Pancreas (tissue), 10 donors: Measurements from ENCODE around the gene SARS1. TPM values are rescaled to one million over a fixed set of nuclear protein-coding genes. Genes with fewer than 3 reads are reported as not detected.
"Not testable (repeated sequence)": the region's sequence is repeated elsewhere in the genome, so short reads cannot be mapped to it uniquely, and the experiment has no call there.

Source experiments
- ATAC-seq, 4 donors: fragments of 200-7000 bp; cut with Tn5 transposase; one replicate each; pipeline versions ENCODE4 v1.8.0 to v1.9.1; 2020; ENCODE audit warnings: mild to moderate bottlenecking in 4 of 4, moderate library complexity in 4 of 4
- DNase-seq, 6 donors: peaks; one replicate each; pipeline ENCODE4 v3.0.0-alpha.2; 2020
- FAIRE-seq: peaks from 2 replicates; lab custom pipeline; 2012; peaks lifted over from hg19 to GRCh38; lab: Jason Lieb, UNC
- H3K27ac ChIP-seq, 4 donors: fragments of 200-600 bp; sonication (generic); 1 replicate in 3 of 4; 2 replicates in 1 of 4; pipeline versions ENCODE4 v1.5.0 to v1.8.0; 2020
- H3K27me3 ChIP-seq, 4 donors: fragments of 200-600 bp; one replicate each; pipeline ENCODE4 v1.8.0; 2021
- H3K36me3 ChIP-seq, 3 donors: fragments of 200-600 bp; sonication (generic) in 1 of 3; one replicate each; pipeline versions ENCODE4 v1.5.0 to v1.8.0; 2020 to 2021
- H3K4me1 ChIP-seq, 3 donors: fragments of 200-600 bp; one replicate each; pipeline ENCODE4 v1.8.0; 2021
- H3K4me3 ChIP-seq, 4 donors: fragments of 200-600 bp; sonication (generic) in 2 of 4; one replicate each; pipeline versions ENCODE4 v1.5.0 to v1.8.0; 2020 to 2021
- H3K9me3 ChIP-seq, 4 donors: fragments of 200-600 bp; one replicate each; pipeline ENCODE4 v1.8.0; 2021
- WGBS, 2 donors: extraction: QIAGEN DNeasy Blood & Tissue Kit; methylation state at CpG; one replicate each; pipeline ENCODE4 v1.1.7; 2013; 5-methylcytosine and 5-hydroxymethylcytosine counted together
- intact Hi-C, 3 donors: fragments of 100-400 bp; cut with DNase I; formaldehyde crosslinking; loops; one replicate each; pipeline versions ENCODE4 v1.11.1 to v1.14.2; 2022
- polyA plus RNA-seq, 2 donors: library from polyadenylated mRNA; stranded (reverse); fragments of 200-250 nt; gene quantifications; one replicate each; pipeline ENCODE4 v1.2.3, GENCODE V29; 2013
- total RNA-seq, 6 donors: library from RNA; stranded (reverse); fragmentation: NEBNext Ultra II Directional in 4 of 6; extraction: Animal tissue kit (Norgen Biotek cat#: 25700) in 4 of 6; gene quantifications; one replicate each; pipeline versions ENCODE4 v1.2.1 to v1.2.4, GENCODE V29; 2021 to 2023
- TF ChIP-seq, protein P1 (sequence below), 4 donors: fragments of 200-600 bp; sonication (generic) in 3 of 4; IDR thresholded peaks; one replicate each; pipeline versions ENCODE4 v1.5.0 to v1.8.0; 2021; ENCODE audit warnings: antibody characterized with exemption in 4 of 4
- donor health status: healthy with polysubstance abuse.
- donor health status: DM: no; HTN: no; CAD: no; lungs with moderate emphysema.
- donor health status: DM: no; HTN: no; CAD: no.
- donor health status: control.
- donor health status: control.
- donor health status: Bipolar disorder and iron deficiency.
- donor health status: DM: yes; HTN: yes; CAD: no.
- donor health status: DM: no; HTN: no; CAD: no.
- donor health status: DM: no; HTN: no; CAD: no.
- donor health status: DM: yes; HTN: yes; CAD: no.

Gene SARS1
- total and polyA plus RNA-seq, 8 donors = 50.5 to 270 (median 115) TPM

GRCh38 chr1:109171646-109172045 is 42.1 kb upstream of the SARS1 start:
- Histone ChIP-seq H3K9me3 (no peaks in the 10 kb centered on the region), H3K27ac (peak overlapping the region in 1 of 4 donors; percentile 17), H3K36me3 (peaks cover 0 to 15% (median 0%) of the 10 kb centered on the region in 3 donors), H3K4me1 (peaks cover 5 to 9% (median 7%) of the 10 kb centered on the region in 3 donors), H3K27me3 (no peaks in the 10 kb centered on the region), H3K4me3 (no peak overlapping the region)
- DNase-seq (no peak), FAIRE-seq (no peak), ATAC-seq (no peak)
- intact Hi-C loops = no loop called here
- TF ChIP-seq, protein P1, sequence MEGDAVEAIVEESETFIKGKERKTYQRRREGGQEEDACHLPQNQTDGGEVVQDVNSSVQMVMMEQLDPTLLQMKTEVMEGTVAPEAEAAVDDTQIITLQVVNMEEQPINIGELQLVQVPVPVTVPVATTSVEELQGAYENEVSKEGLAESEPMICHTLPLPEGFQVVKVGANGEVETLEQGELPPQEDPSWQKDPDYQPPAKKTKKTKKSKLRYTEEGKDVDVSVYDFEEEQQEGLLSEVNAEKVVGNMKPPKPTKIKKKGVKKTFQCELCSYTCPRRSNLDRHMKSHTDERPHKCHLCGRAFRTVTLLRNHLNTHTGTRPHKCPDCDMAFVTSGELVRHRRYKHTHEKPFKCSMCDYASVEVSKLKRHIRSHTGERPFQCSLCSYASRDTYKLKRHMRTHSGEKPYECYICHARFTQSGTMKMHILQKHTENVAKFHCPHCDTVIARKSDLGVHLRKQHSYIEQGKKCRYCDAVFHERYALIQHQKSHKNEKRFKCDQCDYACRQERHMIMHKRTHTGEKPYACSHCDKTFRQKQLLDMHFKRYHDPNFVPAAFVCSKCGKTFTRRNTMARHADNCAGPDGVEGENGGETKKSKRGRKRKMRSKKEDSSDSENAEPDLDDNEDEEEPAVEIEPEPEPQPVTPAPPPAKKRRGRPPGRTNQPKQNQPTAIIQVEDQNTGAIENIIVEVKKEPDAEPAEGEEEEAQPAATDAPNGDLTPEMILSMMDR (IDR thresholded peaks at IDR 0.05) = no peak
- 94 to 96% methylated on average over 10 of the region's 10 CpGs for WGBS, 2 donors

DNA sequence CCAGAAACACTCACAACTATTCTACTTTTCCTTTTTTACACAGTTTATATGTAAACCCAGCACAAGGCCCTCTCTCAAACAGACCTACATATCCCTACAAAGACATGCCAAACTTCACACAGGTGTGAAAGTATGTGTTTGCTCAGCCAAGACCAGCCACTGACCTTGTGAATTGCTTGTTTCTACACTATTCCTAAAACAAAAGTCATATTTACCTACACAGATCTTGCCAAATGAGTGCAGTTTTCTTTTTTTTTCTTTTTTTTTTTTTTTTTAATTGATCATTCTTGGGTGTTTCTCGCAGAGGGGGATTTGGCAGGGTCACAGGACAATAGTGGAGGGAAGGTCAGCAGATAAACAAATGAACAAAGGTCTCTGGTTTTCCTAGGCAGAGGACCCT is 37.4 kb upstream of the SARS1 start:
- peak; percentile 68 to 80 (median 74) for ATAC-seq
- H3K9me3 ChIP-seq, H3K4me3 ChIP-seq, H3K27me3 ChIP-seq, FAIRE-seq, H3K36me3 ChIP-seq, intact Hi-C loops: not testable (repeated sequence)
- H3K27ac ChIP-seq = peak overlapping the region in 3 of 4 donors; percentile 10 to 68 (median 46)
- peaks cover 30 to 41% (median 40%) of the 10 kb centered on the region in 3 donors for H3K4me1 ChIP-seq
- no CpG with 5 or more reads among the region's 1 CpG for WGBS, 2 donors
- DNase-seq = peak in 1 of 6 donors; percentile 52

- H3K27ac ChIP-seq = peak overlapping the region; percentile 50 to 84 (median 66)
- FAIRE-seq, H3K27me3 ChIP-seq, H3K36me3 ChIP-seq, H3K4me3 ChIP-seq, H3K9me3 ChIP-seq, intact Hi-C loops, DNase-seq: not testable (repeated sequence)
- peak; percentile 13 to 35 (median 26) for ATAC-seq
- H3K4me1 ChIP-seq = peaks cover 39 to 66% (median 47%) of the 10 kb centered on the region in 3 donors
- WGBS, 2 donors = 28 to 39% methylated on average over 3 of the region's 3 CpGs
These were observed 33.0 kb upstream of the SARS1 start for GRCh38 chr1:109180715-109181084.

- Histone ChIP-seq H3K36me3 (no peaks in the 10 kb centered on the region), H3K27me3 (no peaks in the 10 kb centered on the region), H3K4me3 (no peak overlapping the region), H3K4me1 (peaks cover 35 to 67% (median 42%) of the 10 kb centered on the region in 3 donors), H3K27ac (peak overlapping the region; percentile 53 to 84 (median 76)), H3K9me3 (no peaks in the 10 kb centered on the region)
- FAIRE-seq = no peak
- TF ChIP-seq, protein P1 (IDR thresholded peaks at IDR 0.05) = no peak
- intact Hi-C loops = no loop called here
- peak in 3 of 6 donors; percentile 57 to 60 (median 59) for DNase-seq
- ATAC-seq = peak; percentile 85 to 90 (median 88)
- 8% methylated on average over 4 of the region's 4 CpGs for WGBS, 2 donors
These were observed 32.5 kb upstream of the SARS1 start for GRCh38 chr1:109181085-109181806.

DNA sequence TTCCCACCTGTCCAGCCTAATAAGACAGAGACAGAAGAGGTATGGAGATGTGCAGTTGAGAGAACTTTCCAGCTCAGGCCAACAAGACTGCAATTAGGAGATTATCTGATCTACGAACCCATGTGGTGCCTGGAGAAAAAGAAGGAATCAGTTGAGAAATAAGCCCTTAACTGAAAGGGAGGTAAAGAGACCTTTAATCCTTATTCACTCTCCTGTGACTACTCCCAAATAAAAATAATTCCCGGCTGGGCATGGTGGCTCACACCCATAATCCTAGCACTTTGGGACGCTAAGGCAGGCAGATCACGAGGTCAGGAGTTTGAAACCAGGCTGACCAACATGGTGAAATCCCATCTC is 31.9 kb upstream of the SARS1 start:
- TF ChIP-seq, protein P1 (IDR thresholded peaks at IDR 0.05) = no peak
- peak overlapping the region; percentile 48 to 84 (median 76) for H3K27ac ChIP-seq
- ATAC-seq (peak in 2 of 4 donors; percentile 2 to 6), DNase-seq (no peak), FAIRE-seq (no peak)
- 12 to 14% methylated on average over 4 of the region's 4 CpGs for WGBS, 2 donors
- H3K27me3 ChIP-seq = no peaks in the 10 kb centered on the region
- H3K4me1 ChIP-seq = peaks cover 40 to 71% (median 44%) of the 10 kb centered on the region in 3 donors
- H3K9me3 ChIP-seq = no peaks in the 10 kb centered on the region
- H3K36me3 ChIP-seq = no peaks in the 10 kb centered on the region
- H3K4me3 ChIP-seq = no peak overlapping the region
- intact Hi-C loops = no loop called here
